Endothelial cell (in vitro differentiated cells): ENCODE measurements around the gene C1orf210. TPM values are rescaled to one million over a fixed set of nuclear protein-coding genes. Genes with fewer than 3 reads are reported as not detected.

Source experiments
- DNase-seq: peaks from one replicate; pipeline ENCODE4 v3.0.0; 2021; ENCODE audit warnings: low spot score
- H3K27ac Mint-ChIP-seq: one replicate; pipeline ENCODE4 v1.8.0; 2021; ENCODE audit warnings: mixed read lengths, inconsistent platforms; ENCODE audit not compliant: unreplicated experiment
- H3K27me3 Mint-ChIP-seq: one replicate; pipeline ENCODE4 v1.8.0; 2021; ENCODE audit warnings: mild to moderate bottlenecking, moderate library complexity, mixed read lengths, inconsistent platforms; ENCODE audit not compliant: unreplicated experiment
- H3K36me3 Mint-ChIP-seq: one replicate; pipeline ENCODE4 v1.8.0; 2021; ENCODE audit warnings: mild to moderate bottlenecking, low read depth, mixed read lengths, inconsistent platforms; ENCODE audit not compliant: unreplicated experiment
- H3K4me1 Mint-ChIP-seq: one replicate; pipeline ENCODE4 v1.8.0; 2021; ENCODE audit warnings: mild to moderate bottlenecking, mixed read lengths, inconsistent platforms; ENCODE audit not compliant: unreplicated experiment
- H3K4me3 Mint-ChIP-seq: one replicate; pipeline ENCODE4 v1.8.0; 2021; ENCODE audit warnings: mild to moderate bottlenecking, mixed read lengths, inconsistent platforms; ENCODE audit not compliant: unreplicated experiment
- H3K9me3 Mint-ChIP-seq: one replicate; pipeline ENCODE4 v1.8.0; 2021; ENCODE audit warnings: mixed read lengths, inconsistent platforms; ENCODE audit not compliant: unreplicated experiment
- total RNA-seq: library from RNA; stranded (reverse); fragmentation: NEBNext Ultra II Directional; extraction: Animal tissue kit (Norgen Biotek cat#: 25700); gene quantifications from one replicate; pipeline ENCODE4 v1.2.1, GENCODE V29; 2021; ENCODE audit not compliant: unreplicated experiment
- TF ChIP-seq, protein P1 (sequence below): fragments of 200-600 bp; sonication (generic); IDR thresholded peaks from one replicate; pipeline ENCODE4 v1.5.0; 2021; ENCODE audit warnings: antibody characterized with exemption; ENCODE audit not compliant: unreplicated experiment

The C1orf210 gene
- total RNA-seq, 1 donor from 2014 or later, result not detected

DNA sequence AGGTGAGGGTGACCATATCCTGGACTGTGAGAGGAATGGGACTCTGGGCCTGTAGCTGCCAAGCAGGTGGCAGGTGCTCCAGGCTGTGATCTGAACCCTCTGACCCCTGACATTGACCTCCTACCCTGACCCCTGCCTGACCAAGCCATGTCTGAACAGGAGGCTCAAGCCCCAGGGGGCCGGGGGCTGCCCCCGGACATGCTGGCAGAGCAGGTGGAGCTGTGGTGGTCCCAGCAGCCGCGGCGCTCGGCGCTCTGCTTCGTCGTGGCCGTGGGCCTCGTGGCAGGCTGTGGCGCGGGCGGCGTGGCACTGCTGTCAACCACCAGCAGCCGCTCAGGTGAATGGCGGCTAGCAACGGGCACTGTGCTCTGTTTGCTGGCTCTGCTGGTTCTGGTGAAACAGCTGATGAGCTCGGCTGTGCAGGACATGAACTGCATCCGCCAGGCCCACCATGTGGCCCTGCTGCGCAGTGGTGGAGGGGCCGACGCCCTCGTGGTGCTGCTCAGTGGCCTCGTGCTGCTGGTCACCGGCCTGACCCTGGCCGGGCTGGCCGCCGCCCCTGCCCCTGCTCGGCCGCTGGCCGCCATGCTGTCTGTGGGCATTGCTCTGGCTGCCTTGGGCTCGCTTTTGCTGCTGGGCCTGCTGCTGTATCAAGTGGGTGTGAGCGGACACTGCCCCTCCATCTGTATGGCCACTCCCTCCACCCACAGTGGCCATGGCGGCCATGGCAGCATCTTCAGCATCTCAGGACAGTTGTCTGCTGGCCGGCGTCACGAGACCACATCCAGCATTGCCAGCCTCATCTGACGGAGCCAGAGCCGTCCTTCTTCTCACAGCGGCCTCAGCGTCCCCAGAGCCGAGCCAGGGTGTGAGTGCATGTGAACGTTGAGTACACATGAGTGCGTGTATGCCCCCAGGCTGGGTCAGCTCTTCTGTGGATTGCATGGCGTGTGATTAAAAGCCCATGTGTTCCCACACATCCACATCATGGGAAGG is 12.5 kb downstream of the C1orf210 start:
- TF ChIP-seq, protein P1, sequence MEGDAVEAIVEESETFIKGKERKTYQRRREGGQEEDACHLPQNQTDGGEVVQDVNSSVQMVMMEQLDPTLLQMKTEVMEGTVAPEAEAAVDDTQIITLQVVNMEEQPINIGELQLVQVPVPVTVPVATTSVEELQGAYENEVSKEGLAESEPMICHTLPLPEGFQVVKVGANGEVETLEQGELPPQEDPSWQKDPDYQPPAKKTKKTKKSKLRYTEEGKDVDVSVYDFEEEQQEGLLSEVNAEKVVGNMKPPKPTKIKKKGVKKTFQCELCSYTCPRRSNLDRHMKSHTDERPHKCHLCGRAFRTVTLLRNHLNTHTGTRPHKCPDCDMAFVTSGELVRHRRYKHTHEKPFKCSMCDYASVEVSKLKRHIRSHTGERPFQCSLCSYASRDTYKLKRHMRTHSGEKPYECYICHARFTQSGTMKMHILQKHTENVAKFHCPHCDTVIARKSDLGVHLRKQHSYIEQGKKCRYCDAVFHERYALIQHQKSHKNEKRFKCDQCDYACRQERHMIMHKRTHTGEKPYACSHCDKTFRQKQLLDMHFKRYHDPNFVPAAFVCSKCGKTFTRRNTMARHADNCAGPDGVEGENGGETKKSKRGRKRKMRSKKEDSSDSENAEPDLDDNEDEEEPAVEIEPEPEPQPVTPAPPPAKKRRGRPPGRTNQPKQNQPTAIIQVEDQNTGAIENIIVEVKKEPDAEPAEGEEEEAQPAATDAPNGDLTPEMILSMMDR, result no peak
- Mint-ChIP-seq H3K4me1 (peaks cover 40% of the 10 kb centered on the region), H3K27ac (no peak overlapping the region), H3K27me3 (peaks cover 19% of the 10 kb centered on the region), H3K9me3 (peaks cover 5% of the 10 kb centered on the region), H3K36me3 (peaks cover 13% of the 10 kb centered on the region), H3K4me3 (no peak overlapping the region)
- no peak for DNase-seq

DNA sequence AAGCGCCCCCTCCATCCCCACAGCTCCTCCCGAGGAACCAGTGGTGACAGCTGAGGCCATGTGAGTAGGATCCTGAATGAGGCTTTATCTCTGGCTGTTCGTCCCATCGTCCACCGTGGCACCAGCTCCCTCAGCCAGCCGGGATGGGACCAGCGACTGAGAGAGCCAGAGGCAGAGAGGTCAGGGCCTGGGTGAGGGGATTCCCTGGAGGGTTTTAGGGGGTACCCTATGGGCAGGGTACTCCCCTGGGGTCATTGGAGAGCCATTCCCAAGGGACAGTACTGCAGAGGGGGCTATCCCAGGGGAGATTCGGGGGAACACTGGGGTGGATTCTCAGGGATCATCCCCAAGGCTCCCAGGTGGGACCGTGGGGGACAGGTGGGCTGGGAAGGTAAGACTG is 13.2 kb downstream of the C1orf210 start:
- H3K27me3 Mint-ChIP-seq, result peaks cover 19% of the 10 kb centered on the region
- TF ChIP-seq, protein P1, result no peak
- no peak overlapping the region for H3K4me3 Mint-ChIP-seq
- no peak for DNase-seq
- H3K9me3 Mint-ChIP-seq, result peaks cover 5% of the 10 kb centered on the region
- H3K4me1 Mint-ChIP-seq, result peaks cover 40% of the 10 kb centered on the region
- no peak overlapping the region for H3K27ac Mint-ChIP-seq
- peaks cover 13% of the 10 kb centered on the region for H3K36me3 Mint-ChIP-seq

DNA sequence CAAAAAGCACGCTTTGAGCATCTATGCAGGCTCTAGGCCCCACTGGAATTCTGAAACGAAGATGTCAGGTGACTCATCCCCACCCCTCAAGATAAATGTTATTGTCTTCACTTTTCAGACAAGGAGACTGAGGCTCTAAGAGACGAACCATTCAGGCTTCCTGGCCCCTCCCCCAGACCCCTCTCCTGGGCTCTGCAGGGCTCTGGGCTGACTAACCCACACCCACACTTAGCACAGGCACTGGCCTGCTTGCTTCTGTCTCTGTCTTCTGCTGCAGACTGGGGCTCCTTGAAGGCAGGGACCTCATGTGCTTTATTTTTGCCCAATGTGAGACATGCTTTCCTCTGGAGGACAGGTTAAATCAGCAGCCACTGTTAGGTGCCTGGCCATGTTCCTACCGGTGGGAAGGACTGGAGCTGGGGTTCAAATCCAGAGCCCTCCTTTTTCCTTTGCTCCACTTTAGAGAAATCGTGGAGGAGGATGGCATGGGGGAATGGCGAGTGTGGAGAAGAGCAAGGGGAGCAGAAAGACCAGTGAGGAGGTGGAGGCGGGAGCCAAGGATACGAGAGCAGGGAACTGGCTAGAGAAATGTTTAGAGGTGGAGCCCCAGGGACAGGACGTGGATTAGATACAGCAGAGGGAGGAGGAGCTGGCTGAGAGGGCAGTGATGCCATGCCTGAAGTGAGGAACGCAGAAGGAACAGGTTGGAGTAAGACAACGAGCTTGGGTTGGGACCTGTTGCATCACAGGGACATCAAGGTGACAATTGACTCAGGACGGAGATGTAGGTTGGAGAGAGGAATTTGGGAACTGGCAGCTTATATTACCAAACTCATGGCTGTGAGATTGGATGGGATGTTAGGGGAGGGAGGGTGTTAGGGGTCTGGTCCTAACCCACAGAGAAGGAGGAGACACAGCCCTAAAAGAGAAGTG is 13.9 kb downstream of the C1orf210 start:
- Mint-ChIP-seq H3K4me3 (peak overlapping the region; percentile 71), H3K27me3 (peaks cover 14% of the 10 kb centered on the region), H3K36me3 (peaks cover 13% of the 10 kb centered on the region), H3K9me3 (peaks cover 5% of the 10 kb centered on the region), H3K4me1 (peaks cover 40% of the 10 kb centered on the region), H3K27ac (peak overlapping the region; percentile 22)
- TF ChIP-seq, protein P1, result no peak
- DNase-seq, result no peak

DNA sequence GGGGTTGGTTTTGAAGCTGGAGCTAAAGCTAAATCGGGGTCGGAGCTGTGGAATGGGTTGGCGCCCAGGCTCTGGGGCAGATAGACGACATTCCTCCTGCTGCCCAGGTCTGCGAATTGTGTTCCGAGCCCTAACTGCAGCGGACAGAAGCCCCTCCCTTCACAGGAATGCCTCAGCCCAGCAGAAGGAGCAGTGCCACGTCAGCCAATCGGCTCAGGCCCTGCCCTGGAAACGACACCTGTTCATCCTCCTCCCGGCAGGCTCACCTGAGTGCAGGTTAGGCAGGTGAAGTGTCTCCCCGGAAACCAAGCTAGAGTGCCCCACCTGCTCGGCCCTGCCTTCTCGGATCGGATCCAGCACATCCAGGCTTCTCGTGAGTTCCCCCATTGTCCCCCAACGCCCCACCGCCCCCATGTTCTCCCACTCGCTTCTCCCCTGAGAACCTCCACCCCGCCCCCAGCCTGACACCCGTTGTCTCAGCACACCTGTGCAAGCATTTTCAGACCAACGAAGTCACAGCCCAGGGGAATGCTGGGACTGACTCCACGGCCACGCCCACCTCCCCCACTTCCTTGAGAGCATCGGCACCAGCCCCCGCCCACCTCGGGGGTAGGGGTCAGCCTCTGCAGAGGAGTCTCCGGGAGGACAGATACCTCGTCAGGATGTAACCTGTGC is 14.8 kb downstream of the C1orf210 start:
- H3K4me3 Mint-ChIP-seq, result peak overlapping the region; percentile 35
- H3K4me1 Mint-ChIP-seq, result peaks cover 40% of the 10 kb centered on the region
- TF ChIP-seq, protein P1, result no peak
- H3K36me3 Mint-ChIP-seq, result peaks cover 11% of the 10 kb centered on the region
- peaks cover 11% of the 10 kb centered on the region for H3K27me3 Mint-ChIP-seq
- H3K9me3 Mint-ChIP-seq, result peaks cover 5% of the 10 kb centered on the region
- DNase-seq, result no peak
- H3K27ac Mint-ChIP-seq, result no peak overlapping the region
